Stimulated activated memory B cell treated with anti-CD40 and anti-IgM and Interleukin-4, amounts not matched to agents 10 μg/mL and 1 μg/mL and 100 μg/mL, for 72 hours (primary cell): ENCODE measurements around the gene BCLAF1.
"Not testable (repeated sequence)": the region's sequence is repeated elsewhere in the genome, so short reads cannot be mapped to it uniquely, and the experiment has no call there.

Experiments used
- ATAC-seq: fragments of 150-1000 bp; cut with Tn5 transposase; 2 replicates; pipeline ENCODE4 v1.10.0; 2021
- H3K27ac Mint-ChIP-seq: one replicate; pipeline ENCODE4 v1.8.0; 2022; ENCODE audit warnings: mild to moderate bottlenecking, mixed read lengths
- H3K27me3 Mint-ChIP-seq: one replicate; pipeline ENCODE4 v1.8.0; 2022; ENCODE audit warnings: mixed read lengths
- H3K36me3 Mint-ChIP-seq: one replicate; pipeline ENCODE4 v1.8.0; 2022; ENCODE audit warnings: mixed read lengths
- H3K4me1 Mint-ChIP-seq: one replicate; pipeline ENCODE4 v1.8.0; 2022; ENCODE audit warnings: mixed read lengths
- H3K4me3 Mint-ChIP-seq: one replicate; pipeline ENCODE4 v1.8.0; 2022; ENCODE audit warnings: mild to moderate bottlenecking, moderate library complexity, mixed read lengths
- H3K9me3 Mint-ChIP-seq: one replicate; pipeline ENCODE4 v1.8.0; 2022; ENCODE audit warnings: mixed read lengths

BCLAF1 gene

DNA sequence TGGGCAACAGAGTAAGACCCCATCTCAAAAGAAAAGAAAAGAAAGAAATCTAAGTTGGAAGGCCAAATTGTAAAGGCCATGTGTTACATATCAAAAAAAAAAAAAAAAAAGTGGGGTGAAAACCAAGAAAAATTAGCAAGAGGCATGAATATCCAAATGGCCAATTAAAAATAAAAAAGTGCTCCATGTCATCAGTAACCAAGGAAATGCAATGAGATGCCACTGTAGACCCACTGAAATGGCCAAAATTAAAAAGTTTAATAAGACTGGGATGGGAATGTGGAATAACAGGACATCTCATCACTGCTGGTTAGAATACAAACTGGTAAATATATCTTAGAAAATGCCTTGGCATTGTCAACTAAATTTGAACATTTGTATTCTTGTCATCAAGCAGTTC is 30.1 kb upstream of the BCLAF1 start:
- no peak for ATAC-seq
- Mint-ChIP-seq H3K27me3 (peaks cover 21% of the 10 kb centered on the region), H3K4me3 (no peak overlapping the region), H3K4me1 (no peaks in the 10 kb centered on the region), H3K36me3 (no peaks in the 10 kb centered on the region), H3K27ac (no peak overlapping the region), H3K9me3 (no peaks in the 10 kb centered on the region)

DNA sequence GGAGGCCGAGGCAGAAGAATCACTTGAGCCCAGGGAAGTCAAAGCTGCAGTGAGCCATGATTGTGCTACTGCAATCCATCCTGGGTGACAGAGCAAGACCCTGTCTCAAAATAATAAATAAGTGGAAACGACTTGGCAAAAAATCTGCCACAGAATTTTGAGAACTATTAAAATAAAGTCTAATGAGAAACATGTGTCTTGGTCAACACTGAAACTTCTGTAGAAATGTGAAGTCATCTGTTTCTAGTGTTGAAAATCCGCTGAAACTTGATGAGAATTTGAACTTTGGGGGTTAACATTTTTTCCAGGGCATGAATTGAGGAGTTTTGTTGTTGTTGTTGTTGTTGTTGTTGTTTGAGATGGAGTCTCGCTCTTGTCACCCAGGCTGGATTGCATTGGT is 29.0 kb upstream of the BCLAF1 start:
- Mint-ChIP-seq H3K9me3 (no peaks in the 10 kb centered on the region), H3K27ac (no peak overlapping the region), H3K36me3 (no peaks in the 10 kb centered on the region), H3K4me1 (no peaks in the 10 kb centered on the region), H3K4me3 (no peak overlapping the region), H3K27me3 (peaks cover 23% of the 10 kb centered on the region)
- ATAC-seq, result no peak

DNA sequence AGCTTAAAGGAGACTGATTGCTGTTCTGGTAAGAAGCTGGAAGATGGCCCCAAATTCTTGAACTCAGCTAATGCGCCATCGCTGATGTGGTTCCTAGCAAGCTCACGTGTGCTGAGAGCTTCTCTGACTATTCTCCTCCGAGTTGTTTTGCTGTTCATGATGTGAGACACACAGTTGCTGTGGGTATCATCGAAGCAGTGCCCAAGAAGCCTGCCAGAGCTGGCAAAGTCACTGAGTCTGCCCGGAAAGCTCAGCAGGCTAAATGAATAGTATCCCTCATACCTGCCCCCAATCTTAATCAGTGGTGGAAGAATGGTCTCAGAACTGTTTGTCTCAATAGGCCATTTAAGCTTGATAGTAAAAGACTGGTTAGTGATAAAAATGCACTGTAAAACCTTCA is 28.3 kb upstream of the BCLAF1 start:
- no peak overlapping the region for H3K27ac Mint-ChIP-seq
- H3K4me3 Mint-ChIP-seq, result no peak overlapping the region
- peaks cover 16% of the 10 kb centered on the region for H3K27me3 Mint-ChIP-seq
- ATAC-seq, result no peak
- no peaks in the 10 kb centered on the region for H3K36me3 Mint-ChIP-seq
- H3K9me3 Mint-ChIP-seq, result no peaks in the 10 kb centered on the region
- no peaks in the 10 kb centered on the region for H3K4me1 Mint-ChIP-seq

DNA sequence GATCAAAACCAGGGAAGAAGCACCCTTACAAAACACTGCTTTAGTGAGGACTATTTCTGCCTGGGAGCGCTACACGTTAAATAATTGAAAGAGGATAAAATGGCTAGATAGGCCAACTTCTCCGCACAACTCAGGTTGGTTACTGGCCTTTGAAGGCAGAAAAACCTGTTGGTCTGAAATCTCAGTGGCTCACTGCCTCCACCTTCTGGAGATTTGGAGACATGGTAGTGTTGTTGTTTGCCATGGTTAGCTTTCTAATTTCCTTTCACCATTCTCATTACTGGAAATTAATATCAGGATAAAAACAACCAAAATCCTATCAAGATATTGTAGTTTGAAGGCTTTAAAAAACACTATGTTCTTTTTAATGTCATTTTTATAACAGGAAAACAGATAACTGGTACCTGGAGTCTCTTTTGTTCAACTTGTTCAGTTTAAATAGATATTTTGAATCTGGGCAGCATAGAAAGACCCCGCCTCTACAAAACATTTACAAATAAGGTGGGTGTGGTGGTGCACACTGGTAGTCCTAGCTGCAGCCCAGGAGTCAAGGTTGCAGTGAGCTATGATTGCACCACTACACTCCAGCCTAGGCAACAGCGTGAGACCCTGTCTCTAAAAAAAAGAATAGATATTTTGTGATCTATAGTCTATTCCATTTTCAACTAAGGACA is 27.5 kb upstream of the BCLAF1 start:
- H3K4me1 Mint-ChIP-seq, result no peaks in the 10 kb centered on the region
- peak; percentile 62 for ATAC-seq
- H3K9me3 Mint-ChIP-seq, result no peaks in the 10 kb centered on the region
- H3K27ac Mint-ChIP-seq, result no peak overlapping the region
- H3K4me3 Mint-ChIP-seq, result no peak overlapping the region
- H3K27me3 Mint-ChIP-seq, result peaks cover 11% of the 10 kb centered on the region
- no peaks in the 10 kb centered on the region for H3K36me3 Mint-ChIP-seq

DNA sequence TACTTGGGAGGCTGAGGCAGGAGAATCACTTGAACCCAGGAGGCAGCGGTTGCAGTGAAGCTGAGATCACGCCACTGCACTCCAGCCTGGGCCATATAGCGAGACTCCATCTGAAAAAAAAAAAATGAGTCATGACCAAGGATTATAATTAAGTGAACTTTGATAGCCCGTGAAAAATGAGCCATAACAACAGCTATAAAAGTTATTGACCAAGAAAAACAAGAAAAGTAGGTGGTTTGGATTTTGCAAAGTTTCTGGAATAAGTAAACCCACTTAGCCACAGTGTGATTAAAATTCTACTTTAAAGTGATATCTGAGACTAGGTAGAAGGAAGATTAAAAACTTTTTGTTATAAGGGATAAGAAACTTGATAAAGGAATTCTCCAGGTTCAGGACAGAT is 25.9 kb upstream of the BCLAF1 start:
- Mint-ChIP-seq H3K9me3 (no peaks in the 10 kb centered on the region), H3K36me3 (no peaks in the 10 kb centered on the region), H3K27me3 (peaks cover 11% of the 10 kb centered on the region), H3K27ac (no peak overlapping the region), H3K4me3 (no peak overlapping the region), H3K4me1 (no peaks in the 10 kb centered on the region)
- ATAC-seq, result no peak

DNA sequence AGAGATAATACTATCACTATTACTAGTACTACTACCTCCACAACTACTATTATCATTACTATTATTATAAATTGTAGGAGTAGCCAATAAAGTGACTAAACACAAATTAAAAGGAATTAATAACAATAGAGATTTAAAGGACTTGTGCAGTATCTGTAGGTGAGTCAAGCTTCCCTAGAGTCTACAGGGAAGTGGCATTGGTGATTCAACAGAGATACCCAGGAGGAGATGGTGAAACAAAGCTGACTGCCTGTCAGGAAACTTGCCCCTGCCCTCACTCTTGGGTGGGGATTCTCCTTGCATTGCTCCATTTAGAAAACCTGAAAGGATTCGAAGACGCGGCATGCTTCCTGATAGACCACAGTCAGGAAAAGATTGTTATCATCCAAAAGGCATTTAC is 23.3 kb upstream of the BCLAF1 start:
- no peaks in the 10 kb centered on the region for H3K9me3 Mint-ChIP-seq
- no peak overlapping the region for H3K4me3 Mint-ChIP-seq
- no peaks in the 10 kb centered on the region for H3K4me1 Mint-ChIP-seq
- peaks cover 11% of the 10 kb centered on the region for H3K27me3 Mint-ChIP-seq
- no peak for ATAC-seq
- no peak overlapping the region for H3K27ac Mint-ChIP-seq
- H3K36me3 Mint-ChIP-seq, result no peaks in the 10 kb centered on the region

DNA sequence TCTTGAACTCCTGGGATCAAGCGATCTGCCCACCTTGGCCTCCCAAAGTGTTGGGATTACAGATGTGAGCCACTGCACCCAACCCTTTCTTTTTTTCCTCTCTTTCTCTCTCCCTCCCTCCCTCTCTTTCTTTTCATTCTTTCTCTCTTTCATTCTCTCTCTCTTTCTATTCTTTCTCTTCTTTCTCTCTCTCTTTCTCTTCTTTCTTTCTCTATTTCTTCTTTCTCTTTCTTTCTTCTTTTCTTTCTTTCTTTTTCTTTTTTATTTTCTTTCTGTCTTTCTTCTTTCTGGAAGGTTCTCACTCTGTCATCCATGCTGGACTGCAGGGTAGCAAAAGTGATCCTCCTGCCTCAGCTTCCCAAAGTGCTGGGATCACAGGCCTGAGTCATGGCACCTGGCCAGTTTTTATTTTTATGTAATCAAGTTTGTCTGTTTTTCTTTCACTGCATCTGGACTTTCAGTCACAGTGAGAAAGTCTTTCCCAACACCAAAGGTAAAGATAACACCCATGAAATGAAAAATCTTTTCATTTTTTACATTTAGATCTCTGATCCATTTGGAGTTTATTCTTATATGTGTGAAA is 20.2 kb upstream of the BCLAF1 start:
- no peaks in the 10 kb centered on the region for H3K36me3 Mint-ChIP-seq
- no peak overlapping the region for H3K27ac Mint-ChIP-seq
- no peaks in the 10 kb centered on the region for H3K4me1 Mint-ChIP-seq
- no peak for ATAC-seq
- peaks cover 4% of the 10 kb centered on the region for H3K27me3 Mint-ChIP-seq
- H3K4me3 Mint-ChIP-seq, result no peak overlapping the region
- H3K9me3 Mint-ChIP-seq, result no peaks in the 10 kb centered on the region

DNA sequence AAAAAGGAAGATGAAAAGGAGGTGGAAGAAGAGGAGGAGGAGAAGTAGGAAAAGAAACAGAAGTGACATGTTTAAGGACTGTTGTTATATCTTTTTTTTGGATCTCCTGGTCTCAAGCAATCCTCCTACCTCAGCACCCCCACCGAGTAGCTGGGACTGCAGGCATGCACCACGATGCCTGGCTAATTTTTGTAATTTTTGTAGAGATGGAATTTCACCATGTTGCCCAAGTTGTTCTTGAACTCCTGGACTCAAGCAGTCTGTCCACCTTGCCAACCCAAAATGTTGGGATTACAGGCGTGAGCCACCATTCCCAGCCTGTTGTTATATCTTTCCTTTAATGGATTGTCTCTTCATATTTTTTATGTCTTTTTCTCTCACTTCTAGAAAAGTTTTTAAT is 19.5 kb upstream of the BCLAF1 start:
- no peaks in the 10 kb centered on the region for H3K27me3 Mint-ChIP-seq
- H3K9me3 Mint-ChIP-seq, result no peaks in the 10 kb centered on the region
- H3K4me1 Mint-ChIP-seq, result no peaks in the 10 kb centered on the region
- ATAC-seq, result no peak
- H3K36me3 Mint-ChIP-seq, result no peaks in the 10 kb centered on the region
- no peak overlapping the region for H3K4me3 Mint-ChIP-seq
- no peak overlapping the region for H3K27ac Mint-ChIP-seq

DNA sequence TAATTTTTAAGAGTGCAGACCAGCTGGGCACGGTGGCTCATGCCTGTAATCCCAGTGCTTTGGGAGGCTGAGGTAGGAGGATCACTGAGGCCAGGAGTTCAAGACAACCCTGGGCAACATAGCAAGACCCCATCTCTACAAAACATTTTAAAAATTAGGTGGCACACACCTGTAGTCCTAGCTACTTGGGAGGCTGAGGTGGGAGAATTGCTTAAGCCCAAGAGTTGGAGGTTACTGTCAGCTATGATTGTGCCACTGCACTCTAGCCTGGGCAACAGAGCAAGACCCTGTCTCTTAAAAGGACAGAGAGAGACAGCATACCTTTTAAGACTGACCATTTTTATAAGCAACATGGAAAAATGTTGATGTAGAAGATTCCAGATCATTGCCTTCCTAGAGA is 18.8 kb upstream of the BCLAF1 start:
- not testable (repeated sequence) for H3K36me3 Mint-ChIP-seq, H3K27ac Mint-ChIP-seq, H3K9me3 Mint-ChIP-seq, H3K4me1 Mint-ChIP-seq, ATAC-seq, H3K4me3 Mint-ChIP-seq, H3K27me3 Mint-ChIP-seq

DNA sequence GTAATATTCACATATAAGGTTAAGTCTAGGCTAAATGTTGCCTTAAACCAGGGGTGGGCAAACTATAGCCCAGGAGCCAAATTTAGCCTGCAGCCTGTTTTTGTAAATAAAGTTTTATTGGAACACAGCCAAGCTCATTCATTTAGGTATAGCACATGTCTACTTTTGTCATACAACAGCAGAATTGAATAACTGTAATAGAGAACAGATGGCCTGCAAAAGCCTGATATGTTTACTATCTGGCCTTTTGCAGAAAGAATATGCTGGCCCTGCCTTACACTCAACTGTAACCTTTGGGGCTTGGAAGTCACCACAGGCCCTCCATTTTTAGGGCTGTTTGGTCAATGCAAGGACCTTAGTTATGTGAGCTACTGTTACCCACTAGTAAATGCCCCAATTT is 17.7 kb upstream of the BCLAF1 start:
- H3K9me3 Mint-ChIP-seq, result peaks cover 2% of the 10 kb centered on the region
- no peaks in the 10 kb centered on the region for H3K36me3 Mint-ChIP-seq
- no peaks in the 10 kb centered on the region for H3K27me3 Mint-ChIP-seq
- no peaks in the 10 kb centered on the region for H3K4me1 Mint-ChIP-seq
- H3K4me3 Mint-ChIP-seq, result no peak overlapping the region
- no peak overlapping the region for H3K27ac Mint-ChIP-seq
- no peak for ATAC-seq

DNA sequence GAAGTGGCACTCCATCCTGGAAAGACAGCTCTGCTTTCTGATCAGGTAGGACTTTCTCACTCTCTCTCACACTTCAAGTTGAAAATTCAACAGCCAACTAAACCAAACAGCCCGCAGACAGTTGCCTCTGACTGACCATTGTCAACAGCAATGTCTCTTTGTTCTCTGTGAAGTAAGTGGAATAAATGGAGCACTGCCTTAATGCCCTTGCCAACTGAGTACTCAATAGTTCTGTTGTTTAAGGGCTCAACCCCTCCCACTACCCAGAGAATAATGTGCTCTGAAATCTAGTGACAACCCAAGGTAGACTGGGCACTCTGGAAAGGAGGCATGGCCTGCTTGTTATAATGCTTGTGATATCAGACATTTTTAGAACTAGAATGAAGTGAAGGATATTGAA is 16.8 kb upstream of the BCLAF1 start:
- H3K4me3 Mint-ChIP-seq, result no peak overlapping the region
- H3K4me1 Mint-ChIP-seq, result no peaks in the 10 kb centered on the region
- no peaks in the 10 kb centered on the region for H3K36me3 Mint-ChIP-seq
- H3K27me3 Mint-ChIP-seq, result no peaks in the 10 kb centered on the region
- no peak overlapping the region for H3K27ac Mint-ChIP-seq
- ATAC-seq, result no peak
- H3K9me3 Mint-ChIP-seq, result peaks cover 2% of the 10 kb centered on the region

DNA sequence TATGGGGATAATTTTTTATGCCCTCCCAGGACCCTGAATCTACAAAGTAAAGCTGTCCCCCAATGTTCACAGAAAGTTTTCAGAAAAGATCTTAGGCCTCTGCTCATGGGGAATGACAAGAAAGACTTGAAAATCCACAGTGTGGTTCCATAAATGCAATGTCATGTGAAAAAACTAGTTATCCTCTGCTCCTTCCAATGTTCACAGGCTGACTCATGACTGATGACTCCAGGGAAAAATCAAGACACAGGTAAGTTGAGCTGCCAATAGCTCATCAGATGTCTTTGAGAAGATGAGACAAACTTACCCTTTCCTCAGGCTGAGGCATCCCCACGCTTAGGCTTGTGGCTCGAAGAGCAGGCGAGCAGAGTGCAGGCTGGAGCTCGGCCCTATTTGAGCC is 14.8 kb upstream of the BCLAF1 start:
- no peaks in the 10 kb centered on the region for H3K4me1 Mint-ChIP-seq
- peaks cover 2% of the 10 kb centered on the region for H3K9me3 Mint-ChIP-seq
- H3K36me3 Mint-ChIP-seq, result no peaks in the 10 kb centered on the region
- no peaks in the 10 kb centered on the region for H3K27me3 Mint-ChIP-seq
- H3K4me3 Mint-ChIP-seq, result no peak overlapping the region
- no peak for ATAC-seq
- no peak overlapping the region for H3K27ac Mint-ChIP-seq

DNA sequence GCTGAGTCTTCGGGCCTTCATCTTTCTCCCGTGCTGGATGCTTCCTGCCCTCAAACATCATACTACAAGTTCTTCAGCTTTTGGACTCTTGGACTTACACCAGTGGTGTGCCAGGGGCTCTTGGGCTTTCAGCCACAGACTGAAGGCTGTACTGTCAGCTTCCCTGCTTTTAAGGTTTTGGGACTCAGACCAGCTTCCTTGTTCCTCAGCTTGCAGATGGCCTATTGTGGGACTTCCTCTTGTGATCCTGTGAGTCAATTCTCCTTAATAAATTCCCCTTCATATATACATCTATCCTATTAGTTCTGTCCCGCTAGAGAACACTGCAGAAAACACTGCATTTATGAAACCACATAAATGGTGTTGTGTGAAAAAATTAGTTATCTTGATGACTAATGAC is 13.9 kb upstream of the BCLAF1 start:
- no peaks in the 10 kb centered on the region for H3K27me3 Mint-ChIP-seq
- H3K36me3 Mint-ChIP-seq, result no peaks in the 10 kb centered on the region
- H3K27ac Mint-ChIP-seq, result no peak overlapping the region
- no peaks in the 10 kb centered on the region for H3K4me1 Mint-ChIP-seq
- peaks cover 2% of the 10 kb centered on the region for H3K9me3 Mint-ChIP-seq
- no peak overlapping the region for H3K4me3 Mint-ChIP-seq
- ATAC-seq, result no peak

DNA sequence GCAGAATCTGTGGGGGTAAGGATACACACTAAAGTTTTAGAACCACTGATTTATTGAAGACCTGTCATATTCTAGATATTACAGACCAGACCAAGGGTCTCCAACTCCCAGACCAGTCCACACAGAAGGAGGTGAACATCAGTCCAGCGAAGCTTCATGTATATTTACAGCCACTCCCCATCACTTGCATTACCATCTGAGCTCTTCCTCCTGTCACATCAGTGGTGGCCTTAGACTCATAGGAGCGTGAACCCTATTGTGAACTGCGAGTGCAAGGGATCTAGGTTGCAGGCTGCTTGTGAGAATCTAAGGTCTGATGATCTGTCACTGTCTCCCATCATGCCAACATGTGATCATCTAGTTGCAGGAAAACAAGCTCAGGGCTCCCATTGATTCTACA is 5.0 kb upstream of the BCLAF1 start:
- Mint-ChIP-seq H3K4me3 (no peak overlapping the region), H3K27ac (no peak overlapping the region), H3K4me1 (peaks cover 6% of the 10 kb centered on the region), H3K27me3 (no peaks in the 10 kb centered on the region), H3K9me3 (no peaks in the 10 kb centered on the region), H3K36me3 (no peaks in the 10 kb centered on the region)
- ATAC-seq, result no peak

DNA sequence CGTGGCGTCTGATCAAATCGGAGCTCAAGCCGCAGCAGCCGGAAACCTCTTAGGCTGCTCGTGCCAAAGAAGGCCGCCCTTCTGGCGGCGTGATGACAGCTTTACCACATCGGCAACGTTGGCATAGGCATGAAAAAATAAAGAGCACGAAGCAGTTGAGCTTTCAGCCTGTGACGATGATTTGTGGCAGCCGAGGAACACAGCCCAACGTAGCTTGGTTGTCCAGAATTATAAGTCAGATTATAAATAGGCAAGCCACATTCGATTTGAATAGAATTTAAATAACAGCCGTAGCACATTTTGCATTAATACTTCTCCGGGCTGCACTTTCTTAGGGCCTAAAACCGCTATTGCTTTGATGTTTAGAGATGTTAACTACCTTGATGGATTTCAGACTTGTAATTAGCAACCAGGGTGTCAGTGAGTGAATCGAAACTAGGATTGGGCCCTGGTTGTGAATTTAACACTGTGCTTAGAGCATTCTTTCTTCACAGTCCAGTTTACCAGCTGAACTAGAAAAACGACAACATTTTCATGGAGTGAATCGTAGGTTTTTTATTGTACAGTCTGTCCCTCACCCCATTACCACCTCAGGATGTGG is 864 bp upstream of the BCLAF1 start:
- Mint-ChIP-seq H3K27ac (peak overlapping the region; percentile 100), H3K27me3 (no peaks in the 10 kb centered on the region), H3K4me3 (peak overlapping the region; percentile 97), H3K36me3 (peaks cover 9% of the 10 kb centered on the region), H3K4me1 (peaks cover 35% of the 10 kb centered on the region), H3K9me3 (no peaks in the 10 kb centered on the region)
- ATAC-seq, result peak; percentile 58

DNA sequence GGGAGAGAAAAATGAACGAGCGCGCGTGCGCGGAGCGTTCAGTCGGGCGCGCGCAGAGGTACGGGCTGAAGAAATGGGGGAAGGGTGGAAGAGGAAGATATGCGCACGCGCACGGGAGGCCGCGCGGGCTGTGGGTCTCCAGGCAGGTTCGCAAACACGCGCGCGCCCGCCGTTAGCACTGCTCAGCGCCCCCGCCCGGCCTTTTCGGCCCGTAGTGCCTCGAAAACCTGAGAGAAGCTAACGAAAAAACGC is 393 bp downstream of the BCLAF1 start:
- H3K27ac Mint-ChIP-seq, result peak overlapping the region; percentile 100
- no peaks in the 10 kb centered on the region for H3K27me3 Mint-ChIP-seq
- peaks cover 16% of the 10 kb centered on the region for H3K36me3 Mint-ChIP-seq
- H3K4me3 Mint-ChIP-seq, result peak overlapping the region; percentile 97
- H3K4me1 Mint-ChIP-seq, result peaks cover 47% of the 10 kb centered on the region
- no peaks in the 10 kb centered on the region for H3K9me3 Mint-ChIP-seq
- peak; percentile 82 for ATAC-seq
